NOMO-1 (cell line): Measurements from ENCODE around the gene FEN1.

ENCODE experiments used
- DNase-seq, 2 experiments: peaks; one replicate each; lab custom pipeline; 2025; ENCODE audit not compliant: unreplicated experiment in 2 of 2; lab: John Stamatoyannopoulos, UW

Gene FEN1

GRCh38 chr11:61793083-61793828 is 545 bp downstream of the FEN1 start:
- peak in 1 of 2 experiments; percentile 29 for DNase-seq

- DNase-seq = no peak
Measured at GRCh38 chr11:61793829-61794204, 1.1 kb downstream of the FEN1 start.

- DNase-seq = no peak
Measured at GRCh38 chr11:61794579-61794978, 1.9 kb downstream of the FEN1 start.

- DNase-seq = no peak
Measured at GRCh38 chr11:61795459-61795858, 2.7 kb downstream of the FEN1 start.

- no peak for DNase-seq
Measured at GRCh38 chr11:61795876-61796526, 3.3 kb downstream of the FEN1 start.

GRCh38 chr11:61797263-61797944 is 4.7 kb downstream of the FEN1 start:
- DNase-seq = peak; percentile 12 to 64

GRCh38 chr11:61799665-61800284 is 7.1 kb downstream of the FEN1 start:
- DNase-seq = no peak

GRCh38 chr11:61800331-61801281 is 7.9 kb downstream of the FEN1 start:
- no peak for DNase-seq

- no peak for DNase-seq
Measured at GRCh38 chr11:61802605-61803004, 9.9 kb downstream of the FEN1 start.

GRCh38 chr11:61803889-61804647 is 11.4 kb downstream of the FEN1 start:
- DNase-seq = no peak

- no peak for DNase-seq
Measured at GRCh38 chr11:61805146-61805545, 12.4 kb downstream of the FEN1 start.

GRCh38 chr11:61806785-61807184 is 14.1 kb downstream of the FEN1 start:
- no peak for DNase-seq

- DNase-seq = no peak
Measured at GRCh38 chr11:61810671-61811175, 18.0 kb downstream of the FEN1 start.

GRCh38 chr11:61811831-61812230 is 19.1 kb downstream of the FEN1 start:
- DNase-seq = no peak

- no peak for DNase-seq
Measured at GRCh38 chr11:61812736-61813411, 20.2 kb downstream of the FEN1 start.

GRCh38 chr11:61814247-61814957 is 21.7 kb downstream of the FEN1 start:
- DNase-seq = peak in 1 of 2 experiments; percentile 47

GRCh38 chr11:61814958-61815789 is 22.5 kb downstream of the FEN1 start:
- DNase-seq = peak; percentile 68 to 88
